Smooth muscle cell of the brain vasculature (primary cell): ENCODE results near the gene SLC29A3.

Source experiments
- DNase-seq: peaks from one replicate; pipeline ENCODE4 v3.0.0-alpha.2; 2012; ENCODE audit warnings: low read depth, low spot score

SLC29A3 gene

DNA sequence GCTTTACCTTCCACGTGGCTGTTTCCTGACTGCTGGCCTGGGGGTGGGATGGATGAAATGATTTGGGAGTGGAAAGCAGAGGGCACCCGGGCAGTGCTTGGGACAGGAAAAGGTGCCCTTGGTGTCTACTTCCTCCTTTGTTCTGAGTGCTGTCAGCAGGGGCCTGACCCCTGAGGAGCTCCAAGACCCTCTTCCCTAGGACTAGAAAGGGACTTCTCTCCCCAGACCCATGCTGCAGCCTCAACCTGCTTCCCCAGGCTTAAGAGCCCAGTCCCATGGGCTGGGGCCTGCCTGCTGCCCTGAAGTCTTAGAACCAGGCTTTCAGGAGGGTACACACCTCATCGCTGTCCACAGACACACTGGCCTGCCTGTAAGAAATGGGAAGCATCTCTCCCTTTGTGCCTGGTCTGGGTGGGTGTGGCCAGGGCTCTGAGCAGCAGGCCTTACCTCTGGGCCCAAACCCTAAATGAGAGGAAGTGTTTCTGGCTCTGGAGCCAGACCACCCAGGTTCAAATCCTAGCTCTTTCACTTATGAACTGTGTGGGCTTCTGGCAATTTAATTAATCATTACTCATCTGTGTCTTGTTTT is 90.6 kb downstream of the SLC29A3 start:
- no peak for DNase-seq
